ENCODE results near the gene MARCHF4. TPM values are rescaled to one million over a fixed set of nuclear protein-coding genes. Genes with fewer than 3 reads are reported as not detected.

Gene MARCHF4
- polyA plus RNA-seq, 1 donor = 3.2 TPM

DNA sequence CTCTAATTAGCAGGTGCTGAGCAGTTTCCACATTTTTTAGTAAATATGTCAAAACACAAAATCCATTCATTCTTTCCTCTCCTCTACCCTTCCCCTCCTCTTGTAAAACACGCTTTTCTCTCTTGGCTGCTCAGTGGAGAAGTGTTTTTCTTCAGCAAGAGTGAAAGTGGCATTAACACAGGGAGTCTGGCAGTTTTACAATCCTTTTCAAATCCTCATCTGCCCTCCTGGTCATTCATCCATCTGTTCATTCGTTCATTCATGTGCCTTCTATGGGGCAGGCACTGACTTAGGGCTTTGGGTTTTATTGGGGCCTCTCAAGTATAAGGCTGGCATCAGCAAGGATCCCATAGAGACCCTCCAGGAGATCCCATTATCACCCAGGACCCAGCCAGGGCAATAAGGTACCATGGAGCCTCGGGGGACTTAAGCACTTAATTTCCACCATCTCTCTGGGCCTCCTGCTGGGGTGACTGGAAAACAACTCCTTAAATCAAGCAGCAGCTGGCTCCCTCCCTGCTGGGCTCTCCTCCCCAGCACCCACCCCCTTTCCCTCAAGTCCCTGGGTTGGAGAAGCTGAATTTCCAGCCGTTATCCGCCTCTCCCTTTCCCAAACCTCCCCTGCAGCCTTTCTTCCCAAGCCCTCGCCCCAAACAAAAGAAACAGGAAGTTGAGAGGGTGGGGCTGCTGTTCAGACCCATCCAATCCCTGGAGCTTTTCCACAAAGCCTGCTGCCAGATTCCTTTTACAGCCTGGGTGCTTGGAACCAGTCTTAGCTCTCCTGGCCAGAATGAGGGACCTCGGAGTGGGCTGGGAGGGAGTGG lies 32.6 kb downstream of the MARCHF4 start:
- Histone ChIP-seq H3K27me3 (ENCODE audit: control insufficient read depth, insufficient read depth, low read length) (peaks cover 14% of the 10 kb centered on the region), H3K36me3 (ENCODE audit: control insufficient read depth, insufficient read depth, low read length) (no peaks in the 10 kb centered on the region), H3K27ac (ENCODE audit: low read length) (no peak overlapping the region), H3K9me3 (ENCODE audit: control insufficient read depth, low read depth, low read length) (no peaks in the 10 kb centered on the region), H3K4me3 (ENCODE audit: low read length) (no peak overlapping the region), H3K4me1 (ENCODE audit: control insufficient read depth, insufficient read depth, low read length) (no peaks in the 10 kb centered on the region)
- 80% methylated on average over 1 of the region's 7 CpGs for WGBS (ENCODE audit: insufficient coverage, low lambda C conversion rate)
- DNase-seq = peak; percentile 24 to 26

DNA sequence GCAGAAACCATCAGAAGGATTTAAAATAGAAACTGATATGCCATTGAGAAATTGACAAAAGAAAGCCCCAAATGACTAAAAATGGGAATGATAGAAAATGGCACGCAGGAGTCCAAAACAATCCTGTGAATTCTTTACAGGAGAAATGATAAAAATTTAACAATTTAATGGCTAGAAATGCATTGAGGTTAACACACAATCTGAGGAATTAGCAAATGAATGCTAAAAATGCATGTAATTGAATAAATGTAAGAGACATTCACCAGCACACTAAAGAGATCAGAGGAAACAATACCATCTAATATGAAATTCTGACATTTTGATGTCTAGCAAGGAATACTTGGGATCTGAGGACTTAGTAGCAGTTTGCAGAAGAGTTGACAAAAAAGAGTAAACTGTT lies 37.0 kb downstream of the MARCHF4 start:
- no peak overlapping the region for H3K4me3 ChIP-seq (ENCODE audit: low read length)
- H3K27me3 ChIP-seq (ENCODE audit: control insufficient read depth, insufficient read depth, low read length) = peaks cover 2% of the 10 kb centered on the region
- H3K4me1 ChIP-seq (ENCODE audit: control insufficient read depth, insufficient read depth, low read length) = no peaks in the 10 kb centered on the region
- DNase-seq = no peak
- H3K9me3 ChIP-seq (ENCODE audit: control insufficient read depth, low read depth, low read length) = no peaks in the 10 kb centered on the region
- WGBS (ENCODE audit: insufficient coverage, low lambda C conversion rate) = 83% methylated on average over 1 of the region's 1 CpG
- no peaks in the 10 kb centered on the region for H3K36me3 ChIP-seq (ENCODE audit: control insufficient read depth, insufficient read depth, low read length)
- H3K27ac ChIP-seq (ENCODE audit: low read length) = no peak overlapping the region

DNA sequence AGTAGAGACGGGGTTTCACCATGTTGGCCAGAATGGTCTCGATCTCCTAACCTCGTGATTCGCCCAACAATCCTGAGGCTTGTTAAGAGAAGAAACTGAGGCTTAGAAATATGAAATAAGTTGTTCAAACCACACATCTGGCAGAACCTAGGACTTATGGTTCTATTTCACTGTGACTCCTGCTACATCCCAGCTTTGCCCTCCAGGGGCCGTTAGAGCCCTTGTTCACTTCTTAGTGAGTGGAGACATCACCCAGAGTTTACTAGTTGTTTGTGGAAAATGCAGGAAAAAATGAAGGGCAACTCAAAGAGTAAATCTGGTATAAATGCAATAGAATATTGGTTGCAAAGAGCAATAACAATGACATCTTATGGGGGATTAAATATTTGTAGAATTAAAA lies 43.9 kb downstream of the MARCHF4 start:
- WGBS (ENCODE audit: insufficient coverage, low lambda C conversion rate) = no CpG with 5 or more reads among the region's 5 CpGs
- Histone ChIP-seq H3K27me3 (ENCODE audit: control insufficient read depth, insufficient read depth, low read length) (no peaks in the 10 kb centered on the region), H3K36me3 (ENCODE audit: control insufficient read depth, insufficient read depth, low read length) (no peaks in the 10 kb centered on the region), H3K4me1 (ENCODE audit: control insufficient read depth, insufficient read depth, low read length) (no peaks in the 10 kb centered on the region), H3K27ac (ENCODE audit: low read length) (no peak overlapping the region), H3K4me3 (ENCODE audit: low read length) (no peak overlapping the region), H3K9me3 (ENCODE audit: control insufficient read depth, low read depth, low read length) (no peaks in the 10 kb centered on the region)
- no peak for DNase-seq

- Histone ChIP-seq H3K36me3 (ENCODE audit: control insufficient read depth, insufficient read depth, low read length) (no peaks in the 10 kb centered on the region), H3K9me3 (ENCODE audit: control insufficient read depth, low read depth, low read length) (no peaks in the 10 kb centered on the region), H3K4me3 (ENCODE audit: low read length) (no peak overlapping the region), H3K27ac (ENCODE audit: low read length) (no peak overlapping the region), H3K4me1 (ENCODE audit: control insufficient read depth, insufficient read depth, low read length) (no peaks in the 10 kb centered on the region), H3K27me3 (ENCODE audit: control insufficient read depth, insufficient read depth, low read length) (no peaks in the 10 kb centered on the region)
- WGBS (ENCODE audit: insufficient coverage, low lambda C conversion rate) = no CpG with 5 or more reads among the region's 1 CpG
- DNase-seq = no peak
Measured at GRCh38 chr2:216327447-216327935, 44.8 kb downstream of the MARCHF4 start.

Other genes with a start within 250 kb of the MARCHF4 start
- 14.7 TPM for gene SMARCAL1, start 40.0 kb upstream of the MARCHF4 start, polyA plus RNA-seq
- 3,791 TPM for gene RPL37A, start 126.4 kb upstream of the MARCHF4 start, polyA plus RNA-seq

Measured in large intestine (tissue), 3 donors.